Effector memory CD4-positive, alpha-beta T cell (primary cell): ENCODE data around the gene GPR153.
"Not testable (repeated sequence)": the region's sequence is repeated elsewhere in the genome, so short reads cannot be mapped to it uniquely, and the experiment has no call there.

Source experiments
- DNase-seq, 3 donors: peaks; one replicate each; pipeline ENCODE4 v3.0.0-alpha.2; 2020
- H3K27ac ChIP-seq: 2 replicates; pipeline ENCODE4 v1.7.0; 2013; ENCODE audit warnings: mild to moderate bottlenecking, low read length, moderate library complexity; ENCODE audit not compliant: insufficient read depth, poor library complexity, severe bottlenecking
- H3K27me3 ChIP-seq: replicated peaks from 2 replicates; pipeline ENCODE4 v1.7.0; 2013; ENCODE audit warnings: mild to moderate bottlenecking, low read length; ENCODE audit not compliant: insufficient read depth, control insufficient read depth, poor library complexity, severe bottlenecking
- H3K36me3 ChIP-seq: 2 replicates; pipeline ENCODE4 v1.7.0; 2013; ENCODE audit warnings: mild to moderate bottlenecking, low read length, moderate library complexity; ENCODE audit not compliant: control insufficient read depth, insufficient read depth
- H3K4me1 ChIP-seq: 2 replicates; pipeline ENCODE4 v1.7.0; 2013; ENCODE audit warnings: low read length, mild to moderate bottlenecking; ENCODE audit not compliant: control insufficient read depth, insufficient read depth, poor library complexity, severe bottlenecking
- H3K4me3 ChIP-seq: 2 replicates; pipeline ENCODE4 v1.7.0; 2013; ENCODE audit warnings: low read length, low read depth, mild to moderate bottlenecking; ENCODE audit not compliant: insufficient read depth, poor library complexity, severe bottlenecking
- H3K9me3 ChIP-seq: 2 replicates; pipeline ENCODE4 v1.7.0; 2013; ENCODE audit warnings: mild to moderate bottlenecking, low read length, moderate library complexity; ENCODE audit not compliant: control insufficient read depth

Gene GPR153

DNA sequence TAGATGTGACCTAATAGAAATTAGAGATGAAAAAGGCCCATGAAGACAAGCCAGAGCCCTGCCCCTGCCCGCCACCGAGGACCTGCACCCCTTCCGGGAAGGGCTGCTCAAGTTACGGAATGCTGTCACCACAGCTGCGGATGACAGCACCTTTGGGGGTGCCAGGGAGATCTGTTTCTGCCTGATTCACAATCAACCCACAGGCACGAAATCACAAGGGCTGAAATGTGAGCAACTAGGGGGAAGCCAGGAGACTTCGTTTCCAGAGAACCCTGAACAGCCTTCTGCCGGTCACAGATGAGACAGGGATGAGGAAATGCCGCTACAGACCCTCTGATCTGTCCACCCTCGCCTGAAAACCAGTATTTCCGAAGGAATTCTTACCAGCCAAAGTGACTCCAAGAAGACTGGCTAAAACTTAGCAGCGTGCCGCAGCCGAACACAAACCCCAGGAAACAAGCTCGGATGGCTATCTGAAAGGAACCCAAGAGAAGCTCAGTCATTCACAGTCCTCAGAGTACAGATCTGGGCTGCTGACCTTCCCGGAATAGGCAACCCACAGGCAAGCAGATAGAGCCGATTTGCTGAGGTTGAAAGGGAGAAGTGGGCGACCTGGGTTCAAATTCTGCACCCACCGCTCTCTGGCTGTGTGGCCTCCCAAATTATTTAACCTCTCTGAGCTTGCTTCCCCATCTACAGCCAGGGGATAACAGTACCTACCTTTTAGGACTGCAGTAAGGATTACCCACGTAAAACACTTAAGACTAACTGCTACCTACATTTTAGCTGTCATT, 26.2 kb downstream of the GPR153 start:
- peak overlapping the region; percentile 25 for H3K27ac ChIP-seq
- H3K9me3 ChIP-seq = no peaks in the 10 kb centered on the region
- H3K4me1 ChIP-seq = peaks cover 5% of the 10 kb centered on the region
- H3K36me3 ChIP-seq = peaks cover 11% of the 10 kb centered on the region
- H3K4me3 ChIP-seq = peak overlapping the region; percentile 67
- H3K27me3 ChIP-seq = no peaks in the 10 kb centered on the region
- DNase-seq = no peak

- peaks cover 5% of the 10 kb centered on the region for H3K4me1 ChIP-seq
- H3K36me3 ChIP-seq = peaks cover 14% of the 10 kb centered on the region
- H3K27ac ChIP-seq = no peak overlapping the region
- no peak for DNase-seq
- H3K9me3 ChIP-seq = no peaks in the 10 kb centered on the region
- H3K4me3 ChIP-seq = no peak overlapping the region
- H3K27me3 ChIP-seq = no peaks in the 10 kb centered on the region
Observed at GRCh38 chr1:6233376-6233775, 27.5 kb downstream of the GPR153 start.

GRCh38 chr1:6225651-6226050, 35.2 kb downstream of the GPR153 start:
- no peak for DNase-seq
- no peaks in the 10 kb centered on the region for H3K9me3 ChIP-seq
- H3K4me3 ChIP-seq = no peak overlapping the region
- no peaks in the 10 kb centered on the region for H3K4me1 ChIP-seq
- H3K36me3 ChIP-seq = peaks cover 50% of the 10 kb centered on the region
- no peaks in the 10 kb centered on the region for H3K27me3 ChIP-seq
- H3K27ac ChIP-seq = no peak overlapping the region

DNA sequence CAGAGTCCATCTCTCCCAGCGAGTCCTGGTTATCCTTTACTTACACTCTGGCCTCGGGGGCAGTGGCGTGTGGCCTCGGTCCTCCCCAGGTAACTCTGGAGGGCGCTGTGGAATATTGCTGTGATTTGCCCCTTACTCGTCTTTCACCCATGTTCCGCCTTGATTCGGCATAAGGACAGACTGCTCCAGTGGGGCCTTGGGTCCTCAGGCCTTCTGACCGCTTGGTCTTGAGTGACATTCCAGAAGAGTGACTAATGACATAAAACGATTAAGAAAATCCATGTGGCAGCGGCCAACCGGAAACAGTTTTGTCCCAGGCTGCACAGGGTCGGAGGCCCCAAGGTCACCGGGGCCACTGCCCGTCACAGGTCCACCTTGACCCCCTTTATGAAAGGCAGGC, 36.2 kb downstream of the GPR153 start:
- H3K4me3 ChIP-seq = no peak overlapping the region
- no peaks in the 10 kb centered on the region for H3K9me3 ChIP-seq
- no peaks in the 10 kb centered on the region for H3K27me3 ChIP-seq
- H3K27ac ChIP-seq = no peak overlapping the region
- peaks cover 50% of the 10 kb centered on the region for H3K36me3 ChIP-seq
- no peaks in the 10 kb centered on the region for H3K4me1 ChIP-seq
- DNase-seq = no peak

DNA sequence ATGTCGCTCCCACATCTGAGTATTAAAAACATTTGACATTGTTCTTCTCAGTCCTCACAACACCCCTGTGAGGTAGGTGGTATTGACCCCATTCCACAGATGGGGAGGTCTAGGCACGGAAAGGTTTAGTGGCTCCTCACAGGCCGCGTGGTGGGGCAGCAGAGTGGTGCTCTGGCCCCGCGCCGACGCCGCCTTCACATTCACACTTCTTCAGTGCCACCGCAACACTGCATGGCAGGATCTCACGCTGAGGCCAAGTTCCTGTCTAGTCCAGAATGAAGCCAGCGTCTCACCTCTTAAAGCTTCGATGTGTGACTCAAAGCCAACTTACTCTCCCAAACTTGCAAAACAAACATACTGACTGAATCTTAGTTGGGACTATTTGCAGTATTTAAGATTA, 37.3 kb downstream of the GPR153 start:
- H3K9me3 ChIP-seq = no peaks in the 10 kb centered on the region
- peaks cover 47% of the 10 kb centered on the region for H3K36me3 ChIP-seq
- no peaks in the 10 kb centered on the region for H3K4me1 ChIP-seq
- H3K27me3 ChIP-seq = no peaks in the 10 kb centered on the region
- H3K27ac ChIP-seq = no peak overlapping the region
- no peak for DNase-seq
- no peak overlapping the region for H3K4me3 ChIP-seq

DNA sequence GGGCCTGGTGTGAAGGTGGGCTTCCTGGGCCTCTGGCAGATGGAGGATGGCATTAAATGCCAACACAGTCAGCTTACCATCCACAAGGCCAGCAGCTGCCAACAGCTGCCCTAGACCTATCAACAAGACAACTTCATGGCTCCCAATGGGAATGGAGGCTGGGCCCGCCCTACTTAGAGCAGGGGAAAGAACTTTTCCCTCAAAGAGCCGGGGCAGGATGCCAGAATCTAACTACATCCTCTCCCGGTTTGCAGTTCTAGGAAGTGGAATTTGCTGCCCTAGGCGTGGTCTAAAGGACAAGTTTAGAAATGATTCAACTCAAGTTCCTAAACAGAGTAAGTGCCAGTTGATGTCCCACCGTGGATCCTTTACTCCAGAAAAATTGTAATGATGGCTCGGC, 38.3 kb downstream of the GPR153 start:
- Histone ChIP-seq H3K4me1 (no peaks in the 10 kb centered on the region), H3K36me3 (peaks cover 43% of the 10 kb centered on the region), H3K4me3 (no peak overlapping the region), H3K27ac (no peak overlapping the region), H3K9me3 (no peaks in the 10 kb centered on the region), H3K27me3 (no peaks in the 10 kb centered on the region)
- DNase-seq = no peak

DNA sequence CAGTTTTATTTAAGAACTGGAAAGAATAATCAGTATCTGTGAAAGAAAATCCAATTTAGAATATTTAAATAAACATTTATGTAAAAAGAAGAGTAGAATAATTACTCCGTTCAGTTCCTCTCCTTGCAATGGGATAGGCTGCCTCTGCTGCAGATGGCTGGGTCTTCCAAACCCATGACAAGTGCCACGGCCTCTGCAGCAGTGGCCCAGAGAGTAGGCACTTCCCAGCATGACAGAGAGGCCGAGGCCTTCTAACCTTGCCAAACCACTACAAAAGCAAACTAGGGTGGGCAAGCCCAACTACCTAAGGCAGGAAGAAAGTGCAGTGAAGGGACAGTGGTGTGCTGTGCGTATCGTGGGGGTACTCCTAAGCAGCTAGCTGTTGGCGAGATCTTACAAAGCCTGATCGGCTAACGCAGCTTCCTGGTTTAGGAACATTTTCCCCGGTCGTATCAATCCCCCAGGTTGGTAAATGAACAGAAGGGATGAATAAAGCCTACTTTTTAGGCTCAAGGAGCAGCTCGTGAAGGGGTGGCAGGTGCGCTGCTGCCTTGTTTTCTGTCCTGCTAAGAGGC, 39.6 kb downstream of the GPR153 start:
- Histone ChIP-seq H3K27me3 (no peaks in the 10 kb centered on the region), H3K4me1 (no peaks in the 10 kb centered on the region), H3K9me3 (no peaks in the 10 kb centered on the region), H3K4me3 (no peak overlapping the region), H3K36me3 (peaks cover 32% of the 10 kb centered on the region), H3K27ac (no peak overlapping the region)
- DNase-seq = no peak

GRCh38 chr1:6220236-6220635, 40.7 kb downstream of the GPR153 start:
- H3K27ac ChIP-seq = no peak overlapping the region
- H3K4me1 ChIP-seq = no peaks in the 10 kb centered on the region
- peaks cover 21% of the 10 kb centered on the region for H3K36me3 ChIP-seq
- H3K27me3 ChIP-seq = no peaks in the 10 kb centered on the region
- DNase-seq = no peak
- H3K4me3 ChIP-seq = no peak overlapping the region
- no peaks in the 10 kb centered on the region for H3K9me3 ChIP-seq

- H3K27ac ChIP-seq = not testable (repeated sequence)
- peaks cover 15% of the 10 kb centered on the region for H3K36me3 ChIP-seq
Observed at GRCh38 chr1:6219641-6220040, 41.3 kb downstream of the GPR153 start.

DNA sequence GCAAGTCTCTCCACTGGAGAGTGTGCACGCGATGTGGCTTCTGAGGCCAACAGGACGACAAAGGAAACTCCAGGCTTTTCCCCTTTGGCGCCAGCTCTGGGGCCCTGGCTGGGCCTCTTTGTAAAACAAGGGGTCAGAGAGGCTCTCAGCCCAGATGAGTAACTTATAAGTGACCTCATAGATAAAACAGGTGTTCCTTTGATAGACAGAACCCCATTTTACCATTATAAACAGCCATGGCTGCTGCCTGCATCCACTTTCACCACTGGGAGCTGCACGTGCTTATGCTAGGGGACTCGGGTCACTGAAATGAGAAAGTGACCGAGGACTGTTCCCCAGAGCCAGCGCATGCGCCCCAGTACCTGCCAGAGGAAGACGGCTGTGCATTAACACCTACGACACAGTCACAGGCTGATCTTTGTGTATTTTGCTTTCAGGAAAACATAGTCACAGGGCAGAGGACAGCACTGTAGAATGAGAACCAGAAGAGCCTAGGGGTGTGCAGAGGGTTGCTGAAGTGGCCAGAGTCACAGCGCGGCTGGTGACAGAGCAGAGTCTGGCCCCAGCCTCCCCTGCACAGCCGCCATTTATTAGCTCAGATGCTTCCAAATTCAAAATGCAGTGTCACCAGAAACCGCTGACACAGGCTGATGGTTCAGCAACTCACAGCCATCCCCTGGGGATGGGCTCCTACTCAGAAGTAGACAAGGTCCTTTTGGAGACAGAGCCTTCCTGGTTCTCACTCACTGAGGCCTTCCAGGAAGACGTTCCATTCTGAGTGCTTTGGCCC, 42.3 kb downstream of the GPR153 start:
- H3K27me3 ChIP-seq = no peaks in the 10 kb centered on the region
- H3K4me1 ChIP-seq = no peaks in the 10 kb centered on the region
- DNase-seq = no peak
- no peaks in the 10 kb centered on the region for H3K9me3 ChIP-seq
- H3K36me3 ChIP-seq = peaks cover 7% of the 10 kb centered on the region
- H3K4me3 ChIP-seq = no peak overlapping the region
- H3K27ac ChIP-seq = no peak overlapping the region

More at GRCh38 chr1:6219641-6220040, 41.3 kb downstream of the GPR153 start:
- not testable (repeated sequence) for H3K27me3 ChIP-seq, H3K9me3 ChIP-seq, H3K4me1 ChIP-seq, DNase-seq, H3K4me3 ChIP-seq
